ENCODE data around the gene POU6F2.

- TF ChIP-seq, protein P1, sequence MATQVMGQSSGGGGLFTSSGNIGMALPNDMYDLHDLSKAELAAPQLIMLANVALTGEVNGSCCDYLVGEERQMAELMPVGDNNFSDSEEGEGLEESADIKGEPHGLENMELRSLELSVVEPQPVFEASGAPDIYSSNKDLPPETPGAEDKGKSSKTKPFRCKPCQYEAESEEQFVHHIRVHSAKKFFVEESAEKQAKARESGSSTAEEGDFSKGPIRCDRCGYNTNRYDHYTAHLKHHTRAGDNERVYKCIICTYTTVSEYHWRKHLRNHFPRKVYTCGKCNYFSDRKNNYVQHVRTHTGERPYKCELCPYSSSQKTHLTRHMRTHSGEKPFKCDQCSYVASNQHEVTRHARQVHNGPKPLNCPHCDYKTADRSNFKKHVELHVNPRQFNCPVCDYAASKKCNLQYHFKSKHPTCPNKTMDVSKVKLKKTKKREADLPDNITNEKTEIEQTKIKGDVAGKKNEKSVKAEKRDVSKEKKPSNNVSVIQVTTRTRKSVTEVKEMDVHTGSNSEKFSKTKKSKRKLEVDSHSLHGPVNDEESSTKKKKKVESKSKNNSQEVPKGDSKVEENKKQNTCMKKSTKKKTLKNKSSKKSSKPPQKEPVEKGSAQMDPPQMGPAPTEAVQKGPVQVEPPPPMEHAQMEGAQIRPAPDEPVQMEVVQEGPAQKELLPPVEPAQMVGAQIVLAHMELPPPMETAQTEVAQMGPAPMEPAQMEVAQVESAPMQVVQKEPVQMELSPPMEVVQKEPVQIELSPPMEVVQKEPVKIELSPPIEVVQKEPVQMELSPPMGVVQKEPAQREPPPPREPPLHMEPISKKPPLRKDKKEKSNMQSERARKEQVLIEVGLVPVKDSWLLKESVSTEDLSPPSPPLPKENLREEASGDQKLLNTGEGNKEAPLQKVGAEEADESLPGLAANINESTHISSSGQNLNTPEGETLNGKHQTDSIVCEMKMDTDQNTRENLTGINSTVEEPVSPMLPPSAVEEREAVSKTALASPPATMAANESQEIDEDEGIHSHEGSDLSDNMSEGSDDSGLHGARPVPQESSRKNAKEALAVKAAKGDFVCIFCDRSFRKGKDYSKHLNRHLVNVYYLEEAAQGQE (tag by site-specific recombination; IDR thresholded peaks at IDR 0.05): no peak
- TF ChIP-seq TCF7L2 (IDR thresholded peaks at IDR 0.05; ENCODE audit: borderline replicate concordance, low read depth, low read length) (no peak), ZNF645 (tag by site-specific recombination; IDR thresholded peaks at IDR 0.05) (no peak), ZNF140 (tag by site-specific recombination; IDR thresholded peaks at IDR 0.05) (no peak), ZNF548 (tag by site-specific recombination; IDR thresholded peaks at IDR 0.05) (no peak), KLF8 (tag by site-specific recombination; IDR thresholded peaks at IDR 0.05) (no peak), ZBTB11 (tag by site-specific recombination; conservative IDR thresholded peaks at IDR 0.05; ENCODE audit: low read depth) (no peak), PRDM1 (tag by site-specific recombination; IDR thresholded peaks at IDR 0.05) (no peak), YY1 (tag by site-specific recombination; IDR thresholded peaks at IDR 0.05) (no peak), ZNF274 (IDR thresholded peaks at IDR 0.05; ENCODE audit: low read length) (no peak), ZNF274 (tag by site-specific recombination; IDR thresholded peaks at IDR 0.05; ENCODE audit: borderline replicate concordance) (no peak), ZNF768 (tag by site-specific recombination; IDR thresholded peaks at IDR 0.05) (no peak), ZNF239 (tag by site-specific recombination; IDR thresholded peaks at IDR 0.05) (no peak), BCL11B (tag by site-specific recombination; IDR thresholded peaks at IDR 0.05; ENCODE audit: low read depth) (no peak)
- TF ChIP-seq, protein P2, sequence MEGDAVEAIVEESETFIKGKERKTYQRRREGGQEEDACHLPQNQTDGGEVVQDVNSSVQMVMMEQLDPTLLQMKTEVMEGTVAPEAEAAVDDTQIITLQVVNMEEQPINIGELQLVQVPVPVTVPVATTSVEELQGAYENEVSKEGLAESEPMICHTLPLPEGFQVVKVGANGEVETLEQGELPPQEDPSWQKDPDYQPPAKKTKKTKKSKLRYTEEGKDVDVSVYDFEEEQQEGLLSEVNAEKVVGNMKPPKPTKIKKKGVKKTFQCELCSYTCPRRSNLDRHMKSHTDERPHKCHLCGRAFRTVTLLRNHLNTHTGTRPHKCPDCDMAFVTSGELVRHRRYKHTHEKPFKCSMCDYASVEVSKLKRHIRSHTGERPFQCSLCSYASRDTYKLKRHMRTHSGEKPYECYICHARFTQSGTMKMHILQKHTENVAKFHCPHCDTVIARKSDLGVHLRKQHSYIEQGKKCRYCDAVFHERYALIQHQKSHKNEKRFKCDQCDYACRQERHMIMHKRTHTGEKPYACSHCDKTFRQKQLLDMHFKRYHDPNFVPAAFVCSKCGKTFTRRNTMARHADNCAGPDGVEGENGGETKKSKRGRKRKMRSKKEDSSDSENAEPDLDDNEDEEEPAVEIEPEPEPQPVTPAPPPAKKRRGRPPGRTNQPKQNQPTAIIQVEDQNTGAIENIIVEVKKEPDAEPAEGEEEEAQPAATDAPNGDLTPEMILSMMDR (tag by site-specific recombination; IDR thresholded peaks at IDR 0.05): no peak
Observed at GRCh38 chr7:39339591-39339990, 361.9 kb downstream of the POU6F2 start.

All from HEK293 (cell line).